Cardiac muscle cell (in vitro differentiated cells and primary cell): ENCODE data around the gene LCP1. TPM values are rescaled to one million over a fixed set of nuclear protein-coding genes. Genes with fewer than 3 reads are reported as not detected.
"Not testable (repeated sequence)": the region's sequence is repeated elsewhere in the genome, so short reads cannot be mapped to it uniquely, and the experiment has no call there.

ENCODE experiments used
- DNase-seq, 2 donors: peaks; one replicate each; pipeline versions ENCODE4 v3.0.0 to v3.0.0-alpha.2; 2010 to 2017; ENCODE audit warnings: low read depth in 1 of 2, low spot score in 1 of 2
- H3K27ac ChIP-seq: fragments of 200-600 bp; sonication (generic); 2 replicates; pipeline ENCODE4 v1.5.1; 2016
- H3K27me3 ChIP-seq: fragments of 200-600 bp; sonication (generic); 2 replicates; pipeline ENCODE4 v1.6.0; 2016; ENCODE audit warnings: control low read depth
- H3K36me3 ChIP-seq: fragments of 200-600 bp; sonication (generic); 2 replicates; pipeline ENCODE4 v1.5.1; 2016; ENCODE audit warnings: control low read depth
- H3K4me1 ChIP-seq: fragments of 200-600 bp; sonication (generic); 2 replicates; pipeline ENCODE4 v1.8.1; 2017; ENCODE audit warnings: low read depth, mild to moderate bottlenecking, mixed run types
- H3K4me3 ChIP-seq: fragments of 200-600 bp; sonication (generic); 2 replicates; pipeline ENCODE4 v1.5.1; 2016; ENCODE audit warnings: mild to moderate bottlenecking
- H3K9me3 ChIP-seq: fragments of 200-600 bp; sonication (generic); 2 replicates; pipeline ENCODE4 v1.5.1; 2017; ENCODE audit warnings: low read depth, mild to moderate bottlenecking, control low read depth
- CTCF ChIP-seq: IDR thresholded peaks from 2 replicates; pipeline ENCODE4 v1.5.1; 2012; ENCODE audit warnings: low read depth, mild to moderate bottlenecking, low read length
- polyA plus RNA-seq: library from polyadenylated mRNA; unstranded; fragments of >200 nt; fragmentation: Nextera tagmentation; extraction: Ambion mirVana; gene quantifications from 2 replicates; pipeline ENCODE4 v1.2.1, GENCODE V29; 2016
- total RNA-seq: library from RNA; depleted of rRNA; stranded (reverse); fragments of >200 nt; gene quantifications from 2 replicates; pipeline ENCODE4 v1.2.3, GENCODE V29; 2016

LCP1 gene
- total and polyA plus RNA-seq, 2 experiments from 2014 or later: 2.0 to 4.8 TPM

GRCh38 chr13:46165485-46166223 is 16.3 kb downstream of the LCP1 start:
- Histone ChIP-seq H3K27me3 (no peaks in the 10 kb centered on the region), H3K4me3 (no peak overlapping the region), H3K4me1 (peaks cover 18% of the 10 kb centered on the region), H3K9me3 (no peaks in the 10 kb centered on the region), H3K36me3 (no peaks in the 10 kb centered on the region), H3K27ac (no peak overlapping the region)
- TF ChIP-seq CTCF: no peak
- no peak for DNase-seq

GRCh38 chr13:46164661-46165060 is 17.3 kb downstream of the LCP1 start:
- Histone ChIP-seq H3K9me3 (no peaks in the 10 kb centered on the region), H3K36me3 (no peaks in the 10 kb centered on the region), H3K4me1 (peaks cover 15% of the 10 kb centered on the region), H3K27ac (no peak overlapping the region), H3K27me3 (no peaks in the 10 kb centered on the region), H3K4me3 (no peak overlapping the region)
- DNase-seq: no peak
- TF ChIP-seq CTCF: no peak

- H3K9me3 ChIP-seq, DNase-seq, H3K27ac ChIP-seq, H3K27me3 ChIP-seq, H3K36me3 ChIP-seq, H3K4me3 ChIP-seq: not testable (repeated sequence)
- peaks cover 11% of the 10 kb centered on the region for H3K4me1 ChIP-seq
These were observed 19.2 kb downstream of the LCP1 start for GRCh38 chr13:46162741-46163140.

GRCh38 chr13:46160471-46161066 is 21.4 kb downstream of the LCP1 start:
- no peaks in the 10 kb centered on the region for H3K36me3 ChIP-seq
- no peak overlapping the region for H3K4me3 ChIP-seq
- no peaks in the 10 kb centered on the region for H3K27me3 ChIP-seq
- no peaks in the 10 kb centered on the region for H3K9me3 ChIP-seq
- DNase-seq: peak; percentile 45 to 75
- H3K27ac ChIP-seq: no peak overlapping the region
- peaks cover 11% of the 10 kb centered on the region for H3K4me1 ChIP-seq
- TF ChIP-seq CTCF: peak; percentile 78

- Histone ChIP-seq H3K27me3 (no peaks in the 10 kb centered on the region), H3K27ac (no peak overlapping the region), H3K4me1 (peaks cover 11% of the 10 kb centered on the region), H3K4me3 (no peak overlapping the region), H3K36me3 (no peaks in the 10 kb centered on the region), H3K9me3 (no peaks in the 10 kb centered on the region)
- DNase-seq: no peak
- TF ChIP-seq CTCF: no peak
These were observed 21.9 kb downstream of the LCP1 start for GRCh38 chr13:46160065-46160464.

GRCh38 chr13:46158983-46159382 is 23.0 kb downstream of the LCP1 start:
- Histone ChIP-seq H3K36me3 (no peaks in the 10 kb centered on the region), H3K9me3 (no peaks in the 10 kb centered on the region), H3K27me3 (no peaks in the 10 kb centered on the region), H3K4me1 (peaks cover 5% of the 10 kb centered on the region), H3K4me3 (no peak overlapping the region), H3K27ac (no peak overlapping the region)
- no peak for TF ChIP-seq CTCF
- no peak for DNase-seq
